Panc1 (cell line): ENCODE results near the gene HNRNPA3. TPM values are rescaled to one million over a fixed set of nuclear protein-coding genes. Genes with fewer than 3 reads are reported as not detected.
A peak's percentile ranks its signal among the peaks of the same experiment; 100 is the strongest.

Experiments
- ATAC-seq: fragments of 200-7000 bp; cut with Tn5 transposase; 2 replicates; pipeline ENCODE4 v1.9.1; 2020; ENCODE audit warnings: mild to moderate bottlenecking, moderate library complexity
- BruUV-seq: library from RNA; stranded (reverse); fragments of 400-500 nt; replicated peaks from 2 replicates; lab custom pipeline; 2021; lab: Mats Ljungman, UMichigan
- CTCF ChIA-PET: fragments of 300-600 bp; sonication (Branson Sonifier 250); formaldehyde crosslinking; loops from one replicate; lab custom pipeline; 2022; ENCODE audit warnings: antibody characterized with exemption; lab: Charles Lee
- POLR2A ChIA-PET: fragments of 300-600 bp; sonication (Branson Sonifier 250); formaldehyde crosslinking; loops from one replicate; lab custom pipeline; 2022; ENCODE audit warnings: antibody characterized with exemption; lab: Charles Lee
- DNase-seq: peaks from one replicate; pipeline ENCODE4 v3.0.0-alpha.2; 2010; ENCODE audit warnings: low read depth, low spot score
- H3K27ac ChIP-seq: 2 replicates; pipeline ENCODE4 v1.5.1; 2011; ENCODE audit warnings: mild to moderate bottlenecking, low read length, inconsistent platforms
- H3K27me3 ChIP-seq: fragments of 200-500 bp; sonication (Bioruptor generic); 2 replicates; pipeline ENCODE4 v1.6.0; 2014; ENCODE audit warnings: low read length, inconsistent platforms; ENCODE audit not compliant: control insufficient read depth, insufficient read depth
- H3K36me3 ChIP-seq: fragments of 200-500 bp; sonication (Bioruptor generic); 2 replicates; pipeline ENCODE4 v1.5.1; 2014; ENCODE audit warnings: inconsistent platforms, mild to moderate bottlenecking, low read length, moderate library complexity; ENCODE audit not compliant: control insufficient read depth, insufficient read depth
- H3K4me1 ChIP-seq: 2 replicates; pipeline ENCODE4 v1.5.1; 2011; ENCODE audit warnings: inconsistent platforms, mild to moderate bottlenecking, low read length, moderate library complexity; ENCODE audit not compliant: control insufficient read depth, insufficient read depth
- H3K4me3 ChIP-seq, 2 experiments: 2 replicates each; pipeline ENCODE4 v1.5.1; 2011 to 2012; ENCODE audit warnings: low read depth in 2 of 2, low read length in 2 of 2, mild to moderate bottlenecking in 2 of 2, inconsistent platforms in 1 of 2, moderate library complexity in 1 of 2
- H3K9me3 ChIP-seq: fragments of 200-500 bp; sonication (Bioruptor generic); 2 replicates; pipeline ENCODE4 v1.5.1; 2014; ENCODE audit warnings: low read depth, mild to moderate bottlenecking, inconsistent platforms, low read length, moderate library complexity; ENCODE audit not compliant: control insufficient read depth, insufficient read depth
- POLR2AphosphoS5 ChIP-seq: IDR thresholded peaks from 2 replicates; pipeline ENCODE4 v1.6.1; 2012; ENCODE audit warnings: mild to moderate bottlenecking, low read depth, low read length, moderate library complexity
- SIN3A ChIP-seq: IDR thresholded peaks from 2 replicates; pipeline ENCODE4 v1.6.1; 2012; ENCODE audit warnings: low read depth, mild to moderate bottlenecking, low read length, moderate library complexity, borderline replicate concordance; ENCODE audit not compliant: insufficient read depth
- TCF7L2 ChIP-seq: IDR thresholded peaks from 2 replicates; pipeline ENCODE4 v1.6.1; 2011; ENCODE audit warnings: mild to moderate bottlenecking, low read depth, low read length, inconsistent platforms
- in situ Hi-C: cut with HindIII; loops from 2 replicates; pipeline ENCODE4 v1.10.0; 2016; ENCODE audit warnings: low sequenced_read_pairs, low pct_unique_long_range_greater_than_20kb
- intact Hi-C: fragments of 100-400 bp; cut with micrococcal nuclease; formaldehyde crosslinking; loops from one replicate; pipeline ENCODE4 v1.10.0; 2022; ENCODE audit not compliant: unreplicated experiment
- total RNA-seq: library from RNA; stranded (reverse); gene quantifications from one replicate; pipeline ENCODE4 v1.2.1, GENCODE V29; 2021; ENCODE audit not compliant: unreplicated experiment
- TF ChIP-seq, protein P1 (sequence below), 2 experiments: IDR thresholded peaks; 2 replicates each; pipeline ENCODE4 v1.6.1; 2011 to 2012; ENCODE audit warnings: low read depth in 2 of 2, control low read depth in 1 of 2, low read length in 1 of 2, mild to moderate bottlenecking in 1 of 2, moderate library complexity in 1 of 2; ENCODE audit not compliant: insufficient read depth in 1 of 2
- TF ChIP-seq, protein P2 (sequence below): fragments of 450-650 bp; IDR thresholded peaks from 2 replicates; pipeline ENCODE4 v1.5.1; 2017; ENCODE audit warnings: mild to moderate bottlenecking

HNRNPA3 gene
- total RNA-seq, 1 experiment from 2014 or later: 228 TPM

- in situ Hi-C loops: no loop called here
- POLR2A ChIA-PET: interaction anchor here (0.6 to 1.1 kb wide), 4 partner anchors 9 to 28 kb away, joined by 3 to 18 read pairs (median 5); partner anchors contain the start of gene NFE2L2
- Histone ChIP-seq H3K27me3 (no peaks in the 10 kb centered on the region), H3K4me1 (peaks cover 78% of the 10 kb centered on the region), H3K9me3 (peaks cover 3% of the 10 kb centered on the region; the same call in 1 of the 2 replicates), H3K4me3 (peak overlapping the region in 1 of 2 experiments; percentile 9; a peak in 2 of 4 replicates), H3K27ac (peak overlapping the region; percentile 80), H3K36me3 (no peaks in the 10 kb centered on the region; the same call in 1 of the 2 replicates)
- CTCF ChIA-PET: interaction anchor here (0.6 to 1.0 kb wide), 3 partner anchors 51 to 361 kb away, joined by 3 to 6 read pairs (median 3); no protein-coding TSS in a partner anchor
- intact Hi-C loops: no loop called here
- TF ChIP-seq, protein P1, sequence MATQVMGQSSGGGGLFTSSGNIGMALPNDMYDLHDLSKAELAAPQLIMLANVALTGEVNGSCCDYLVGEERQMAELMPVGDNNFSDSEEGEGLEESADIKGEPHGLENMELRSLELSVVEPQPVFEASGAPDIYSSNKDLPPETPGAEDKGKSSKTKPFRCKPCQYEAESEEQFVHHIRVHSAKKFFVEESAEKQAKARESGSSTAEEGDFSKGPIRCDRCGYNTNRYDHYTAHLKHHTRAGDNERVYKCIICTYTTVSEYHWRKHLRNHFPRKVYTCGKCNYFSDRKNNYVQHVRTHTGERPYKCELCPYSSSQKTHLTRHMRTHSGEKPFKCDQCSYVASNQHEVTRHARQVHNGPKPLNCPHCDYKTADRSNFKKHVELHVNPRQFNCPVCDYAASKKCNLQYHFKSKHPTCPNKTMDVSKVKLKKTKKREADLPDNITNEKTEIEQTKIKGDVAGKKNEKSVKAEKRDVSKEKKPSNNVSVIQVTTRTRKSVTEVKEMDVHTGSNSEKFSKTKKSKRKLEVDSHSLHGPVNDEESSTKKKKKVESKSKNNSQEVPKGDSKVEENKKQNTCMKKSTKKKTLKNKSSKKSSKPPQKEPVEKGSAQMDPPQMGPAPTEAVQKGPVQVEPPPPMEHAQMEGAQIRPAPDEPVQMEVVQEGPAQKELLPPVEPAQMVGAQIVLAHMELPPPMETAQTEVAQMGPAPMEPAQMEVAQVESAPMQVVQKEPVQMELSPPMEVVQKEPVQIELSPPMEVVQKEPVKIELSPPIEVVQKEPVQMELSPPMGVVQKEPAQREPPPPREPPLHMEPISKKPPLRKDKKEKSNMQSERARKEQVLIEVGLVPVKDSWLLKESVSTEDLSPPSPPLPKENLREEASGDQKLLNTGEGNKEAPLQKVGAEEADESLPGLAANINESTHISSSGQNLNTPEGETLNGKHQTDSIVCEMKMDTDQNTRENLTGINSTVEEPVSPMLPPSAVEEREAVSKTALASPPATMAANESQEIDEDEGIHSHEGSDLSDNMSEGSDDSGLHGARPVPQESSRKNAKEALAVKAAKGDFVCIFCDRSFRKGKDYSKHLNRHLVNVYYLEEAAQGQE (IDR thresholded peaks at IDR 0.05; ENCODE audit: insufficient read depth in 1 of 2, low read depth in 2 of 2, low read length in 1 of 2): no peak
- TF ChIP-seq TCF7L2 (no peak), POLR2AphosphoS5 (no peak), SIN3A (0 out of 2 replicates have a peak, but pooled peaks have one; percentile 44)
- TF ChIP-seq, protein P2, sequence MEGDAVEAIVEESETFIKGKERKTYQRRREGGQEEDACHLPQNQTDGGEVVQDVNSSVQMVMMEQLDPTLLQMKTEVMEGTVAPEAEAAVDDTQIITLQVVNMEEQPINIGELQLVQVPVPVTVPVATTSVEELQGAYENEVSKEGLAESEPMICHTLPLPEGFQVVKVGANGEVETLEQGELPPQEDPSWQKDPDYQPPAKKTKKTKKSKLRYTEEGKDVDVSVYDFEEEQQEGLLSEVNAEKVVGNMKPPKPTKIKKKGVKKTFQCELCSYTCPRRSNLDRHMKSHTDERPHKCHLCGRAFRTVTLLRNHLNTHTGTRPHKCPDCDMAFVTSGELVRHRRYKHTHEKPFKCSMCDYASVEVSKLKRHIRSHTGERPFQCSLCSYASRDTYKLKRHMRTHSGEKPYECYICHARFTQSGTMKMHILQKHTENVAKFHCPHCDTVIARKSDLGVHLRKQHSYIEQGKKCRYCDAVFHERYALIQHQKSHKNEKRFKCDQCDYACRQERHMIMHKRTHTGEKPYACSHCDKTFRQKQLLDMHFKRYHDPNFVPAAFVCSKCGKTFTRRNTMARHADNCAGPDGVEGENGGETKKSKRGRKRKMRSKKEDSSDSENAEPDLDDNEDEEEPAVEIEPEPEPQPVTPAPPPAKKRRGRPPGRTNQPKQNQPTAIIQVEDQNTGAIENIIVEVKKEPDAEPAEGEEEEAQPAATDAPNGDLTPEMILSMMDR: peak; percentile 90
- DNase-seq (no peak), ATAC-seq (peak; percentile 79)
- no TSS peak for BruUV-seq
Observed at GRCh38 chr2:177254433-177255226, 42.0 kb downstream of the HNRNPA3 start.

- intact Hi-C loops: no loop called here
- peak overlapping the region; percentile 80 for H3K27ac ChIP-seq
- CTCF ChIA-PET: interaction anchor here (0.6 to 1.0 kb wide), 2 partner anchors 91 to 361 kb away, joined by 3 to 6 read pairs; no protein-coding TSS in a partner anchor
- H3K4me3 ChIP-seq: peak overlapping the region in 1 of 2 experiments; percentile 9; a peak in 1 of 4 replicates
- no TSS peak for BruUV-seq
- ATAC-seq (peak; percentile 3; the same call in 1 of the 2 replicates), DNase-seq (no peak)
- H3K36me3 ChIP-seq: no peaks in the 10 kb centered on the region; the same call in 1 of the 2 replicates
- no peak for TF ChIP-seq POLR2AphosphoS5
- TF ChIP-seq, protein P1 (IDR thresholded peaks at IDR 0.05; ENCODE audit: insufficient read depth in 1 of 2, low read depth in 2 of 2, low read length in 1 of 2): no peak
- TF ChIP-seq SIN3A: no peak
- TF ChIP-seq, protein P2: no peak
- no peak for TF ChIP-seq TCF7L2
- in situ Hi-C loops: no loop called here
- no peaks in the 10 kb centered on the region for H3K27me3 ChIP-seq
- H3K4me1 ChIP-seq: peaks cover 76% of the 10 kb centered on the region
- peaks cover 3% of the 10 kb centered on the region; the same call in 1 of the 2 replicates for H3K9me3 ChIP-seq
- POLR2A ChIA-PET: interaction anchor here (0.6 to 1.1 kb wide), 3 partner anchors 9 to 29 kb away, joined by 4 to 18 read pairs (median 6); partner anchors contain the start of gene NFE2L2
Observed at GRCh38 chr2:177255227-177255601, 42.6 kb downstream of the HNRNPA3 start.
